Measurements from ENCODE around the gene OSTF1.

Gene OSTF1

GRCh38 chr9:75063556-75064305 is 24.6 kb upstream of the OSTF1 start:
- H3F3A ChIP-seq (ENCODE audit: insufficient read depth) = no peaks in the 10 kb centered on the region
- H3K4me3 ChIP-seq (ENCODE audit: insufficient read depth, low read length, poor library complexity, severe bottlenecking) = no peak overlapping the region
- no peak overlapping the region for H3K4me2 ChIP-seq (ENCODE audit: low read depth, low read length, poor library complexity, severe bottlenecking)
- no peak for TF ChIP-seq CTCF (IDR thresholded peaks at IDR 0.05; ENCODE audit: insufficient read depth, low read length, poor library complexity, severe bottlenecking)
- no peak for TF ChIP-seq EZH2phosphoT487 (conservative IDR thresholded peaks at IDR 0.05; ENCODE audit: low read length)
- H3K9me3 ChIP-seq (ENCODE audit: insufficient read depth, low read length) = no peaks in the 10 kb centered on the region
- H2AFZ ChIP-seq (ENCODE audit: low read depth, low read length, severe bottlenecking) = no peak overlapping the region
- H3K9me2 ChIP-seq (replicated peaks; ENCODE audit: insufficient read depth, low read length) = no peaks in the 10 kb centered on the region
- no peak overlapping the region for H3K9ac ChIP-seq (ENCODE audit: low read length)
- H3K27ac ChIP-seq (ENCODE audit: low read depth, low read length) = no peak overlapping the region
- H4K20me1 ChIP-seq (ENCODE audit: low read depth, low read length) = no peaks in the 10 kb centered on the region
- no peaks in the 10 kb centered on the region for H3K36me3 ChIP-seq (ENCODE audit: low read length)
- no peaks in the 10 kb centered on the region for H3K27me3 ChIP-seq (ENCODE audit: low read length)
- H3K79me2 ChIP-seq (ENCODE audit: insufficient read depth, low read length) = no peaks in the 10 kb centered on the region

DNA sequence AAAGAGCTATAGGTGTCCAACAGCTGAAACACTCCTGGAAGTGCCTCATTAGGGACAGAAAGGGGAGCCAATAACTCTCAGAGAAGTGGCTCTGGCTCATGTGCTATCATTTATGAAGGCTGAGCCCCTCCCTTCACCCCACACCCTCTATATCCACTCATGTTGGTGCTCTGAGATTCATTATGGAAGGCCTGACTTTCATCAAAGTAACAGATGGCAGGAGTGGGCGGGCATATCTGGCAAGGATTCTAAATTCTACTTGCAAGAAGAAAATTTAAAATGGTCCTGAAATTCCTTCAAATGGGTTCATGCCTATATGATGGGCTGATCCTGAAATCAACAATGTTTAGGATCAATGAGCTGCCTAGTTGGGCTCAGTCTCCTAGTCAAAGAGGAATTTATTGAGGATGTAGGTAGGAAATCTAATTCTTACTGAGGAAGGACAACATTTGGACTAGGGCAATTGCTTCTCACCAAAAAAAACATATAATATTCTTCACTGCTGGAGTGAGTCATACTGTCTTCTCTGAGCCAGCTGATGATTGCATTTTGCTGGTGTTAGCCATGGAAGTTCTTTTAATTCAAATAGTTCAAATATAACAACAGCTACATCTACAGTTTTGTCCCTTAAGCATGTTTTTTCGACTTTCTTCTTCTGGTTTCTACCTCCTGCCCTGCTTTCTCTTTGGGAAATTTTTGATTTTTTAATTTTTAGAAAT is 23.8 kb upstream of the OSTF1 start:
- TF ChIP-seq EZH2phosphoT487 (conservative IDR thresholded peaks at IDR 0.05; ENCODE audit: low read length) (no peak), CTCF (IDR thresholded peaks at IDR 0.05; ENCODE audit: insufficient read depth, low read length, poor library complexity, severe bottlenecking) (no peak)
- no peaks in the 10 kb centered on the region for H3K9me2 ChIP-seq (replicated peaks; ENCODE audit: insufficient read depth, low read length)
- H3K36me3 ChIP-seq (ENCODE audit: low read length) = no peaks in the 10 kb centered on the region
- H2AFZ ChIP-seq (ENCODE audit: low read depth, low read length, severe bottlenecking) = no peak overlapping the region
- H3K9me3 ChIP-seq (ENCODE audit: insufficient read depth, low read length) = no peaks in the 10 kb centered on the region
- no peak overlapping the region for H3K4me3 ChIP-seq (ENCODE audit: insufficient read depth, low read length, poor library complexity, severe bottlenecking)
- no peak overlapping the region for H3K9ac ChIP-seq (ENCODE audit: low read length)
- no peak overlapping the region for H3K27ac ChIP-seq (ENCODE audit: low read depth, low read length)
- no peak overlapping the region for H3K4me2 ChIP-seq (ENCODE audit: low read depth, low read length, poor library complexity, severe bottlenecking)
- H3F3A ChIP-seq (ENCODE audit: insufficient read depth) = no peaks in the 10 kb centered on the region
- no peaks in the 10 kb centered on the region for H3K27me3 ChIP-seq (ENCODE audit: low read length)
- H3K79me2 ChIP-seq (ENCODE audit: insufficient read depth, low read length) = no peaks in the 10 kb centered on the region
- H4K20me1 ChIP-seq (ENCODE audit: low read depth, low read length) = no peaks in the 10 kb centered on the region

- Histone ChIP-seq H3K4me2 (ENCODE audit: low read depth, low read length, poor library complexity, severe bottlenecking) (no peak overlapping the region), H3K36me3 (ENCODE audit: low read length) (no peaks in the 10 kb centered on the region), H3K9ac (ENCODE audit: low read length) (no peak overlapping the region), H3F3A (ENCODE audit: insufficient read depth) (no peaks in the 10 kb centered on the region), H3K9me3 (ENCODE audit: insufficient read depth, low read length) (no peaks in the 10 kb centered on the region), H3K4me3 (ENCODE audit: insufficient read depth, low read length, poor library complexity, severe bottlenecking) (no peak overlapping the region), H3K9me2 (replicated peaks; ENCODE audit: insufficient read depth, low read length) (no peaks in the 10 kb centered on the region), H3K27ac (ENCODE audit: low read depth, low read length) (no peak overlapping the region), H3K79me2 (ENCODE audit: insufficient read depth, low read length) (no peaks in the 10 kb centered on the region), H4K20me1 (ENCODE audit: low read depth, low read length) (no peaks in the 10 kb centered on the region), H3K27me3 (ENCODE audit: low read length) (no peaks in the 10 kb centered on the region), H2AFZ (ENCODE audit: low read depth, low read length, severe bottlenecking) (no peak overlapping the region)
- TF ChIP-seq CTCF (IDR thresholded peaks at IDR 0.05; ENCODE audit: insufficient read depth, low read length, poor library complexity, severe bottlenecking) (no peak), EZH2phosphoT487 (conservative IDR thresholded peaks at IDR 0.05; ENCODE audit: low read length) (no peak)
These were observed 22.8 kb upstream of the OSTF1 start for GRCh38 chr9:75065510-75065909.
